LNCaP clone FGC (cell line): ENCODE results near the gene CPEB1.
"Not testable (repeated sequence)": the region's sequence is repeated elsewhere in the genome, so short reads cannot be mapped to it uniquely, and the experiment has no call there.

Source experiments
- DNase-seq: peaks from one replicate; pipeline ENCODE4 v3.0.0-alpha.2; 2011; ENCODE audit warnings: low read depth
- H3K4me3 ChIP-seq: 2 replicates; pipeline ENCODE4 v1.5.1; 2011; ENCODE audit warnings: mild to moderate bottlenecking, low read depth, low read length, control low read depth
- CTCF ChIP-seq: IDR thresholded peaks from 2 replicates; pipeline ENCODE4 v1.5.1; 2012; ENCODE audit warnings: mild to moderate bottlenecking; ENCODE audit not compliant: control insufficient read depth, insufficient read depth; ENCODE audit errors: extremely low read depth

CPEB1 gene

GRCh38 chr15:82530606-82531379, 116.4 kb downstream of the CPEB1 start:
- peak; percentile 84 for TF ChIP-seq CTCF
- peak overlapping the region; percentile 20 for H3K4me3 ChIP-seq
- peak; percentile 58 for DNase-seq

DNA sequence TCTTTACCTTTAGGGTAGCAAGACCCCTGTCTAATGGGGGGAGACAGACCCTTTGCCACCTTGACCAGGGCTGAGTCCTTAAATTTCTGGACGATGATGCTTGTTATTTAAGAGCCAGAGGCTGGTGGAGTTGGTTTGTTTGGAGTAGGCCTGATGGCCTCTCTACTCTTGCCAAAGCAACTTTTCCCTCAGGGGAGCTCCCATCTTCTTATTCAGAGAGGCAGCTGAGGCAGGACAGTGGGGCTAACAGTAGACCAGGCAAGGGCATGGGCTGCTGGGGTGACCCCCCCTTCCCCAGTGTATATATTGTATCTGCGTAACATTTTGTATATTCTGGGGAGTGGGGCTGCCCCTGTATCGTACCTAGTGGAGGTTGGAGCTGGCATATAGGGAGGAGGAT, 117.2 kb downstream of the CPEB1 start:
- no peak overlapping the region for H3K4me3 ChIP-seq
- DNase-seq, result no peak
- no peak for TF ChIP-seq CTCF

DNA sequence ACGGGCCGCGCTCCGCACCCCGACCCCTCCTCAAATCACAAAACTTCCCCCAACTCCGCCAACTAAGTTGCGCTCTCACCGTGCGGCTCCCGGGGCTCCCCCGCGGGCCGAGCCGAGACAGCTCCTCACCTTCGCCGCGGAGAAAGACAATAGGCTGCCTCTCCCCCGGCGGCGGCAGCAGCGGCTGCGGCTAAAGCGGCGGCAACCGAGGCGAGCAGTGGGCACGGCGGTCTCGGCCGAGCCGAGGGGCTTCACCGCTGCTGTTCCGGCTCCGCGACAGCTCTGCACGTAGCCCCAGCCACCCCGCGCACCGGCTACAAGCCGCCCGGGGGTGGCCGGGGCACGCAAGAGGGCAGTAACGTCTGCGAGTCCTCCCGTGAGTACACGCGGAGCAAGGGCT, 133.6 kb downstream of the CPEB1 start:
- not testable (repeated sequence) for H3K4me3 ChIP-seq, DNase-seq

GRCh38 chr15:82507693-82508092, 139.5 kb downstream of the CPEB1 start:
- DNase-seq, H3K4me3 ChIP-seq: not testable (repeated sequence)

GRCh38 chr15:82507087-82507486, 140.1 kb downstream of the CPEB1 start:
- DNase-seq, H3K4me3 ChIP-seq: not testable (repeated sequence)

DNA sequence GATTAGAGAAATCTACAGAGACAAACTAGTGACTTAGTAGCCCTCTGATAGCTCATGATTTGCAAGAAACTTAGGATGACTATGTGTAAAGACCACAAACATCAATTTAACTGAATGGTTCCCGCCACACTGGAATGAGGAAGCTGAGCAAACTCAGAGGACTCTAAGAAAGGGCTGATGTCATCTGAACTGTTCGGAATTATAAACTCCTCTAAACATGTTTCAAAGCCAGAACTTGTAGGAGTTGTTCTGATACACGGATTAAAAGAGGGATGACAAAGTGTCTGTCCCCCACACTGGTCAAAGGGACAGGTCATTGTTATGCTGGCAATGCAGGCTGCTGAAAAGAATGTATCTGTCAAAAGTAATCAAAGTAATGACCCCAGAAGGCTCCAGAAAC, 141.3 kb downstream of the CPEB1 start:
- DNase-seq, H3K4me3 ChIP-seq: not testable (repeated sequence)

DNA sequence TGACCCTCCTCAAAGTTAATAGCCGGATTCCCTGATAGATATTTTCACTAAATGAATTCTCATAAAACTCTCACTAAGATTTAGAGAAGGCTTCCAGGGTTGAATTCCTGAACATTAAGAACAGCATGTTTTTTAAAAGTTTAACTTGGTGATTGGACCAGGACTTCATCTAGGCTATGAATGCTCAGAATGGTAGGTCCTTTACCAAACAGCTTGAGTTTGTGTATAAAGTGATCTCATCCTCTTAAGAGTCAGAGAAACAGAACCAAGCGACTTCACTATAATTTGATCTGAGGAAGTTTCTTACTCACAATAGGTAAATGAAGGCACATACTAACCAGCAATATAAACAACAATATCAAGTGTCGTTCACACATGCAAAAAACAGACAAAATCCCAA, 143.1 kb downstream of the CPEB1 start:
- not testable (repeated sequence) for DNase-seq, H3K4me3 ChIP-seq

DNA sequence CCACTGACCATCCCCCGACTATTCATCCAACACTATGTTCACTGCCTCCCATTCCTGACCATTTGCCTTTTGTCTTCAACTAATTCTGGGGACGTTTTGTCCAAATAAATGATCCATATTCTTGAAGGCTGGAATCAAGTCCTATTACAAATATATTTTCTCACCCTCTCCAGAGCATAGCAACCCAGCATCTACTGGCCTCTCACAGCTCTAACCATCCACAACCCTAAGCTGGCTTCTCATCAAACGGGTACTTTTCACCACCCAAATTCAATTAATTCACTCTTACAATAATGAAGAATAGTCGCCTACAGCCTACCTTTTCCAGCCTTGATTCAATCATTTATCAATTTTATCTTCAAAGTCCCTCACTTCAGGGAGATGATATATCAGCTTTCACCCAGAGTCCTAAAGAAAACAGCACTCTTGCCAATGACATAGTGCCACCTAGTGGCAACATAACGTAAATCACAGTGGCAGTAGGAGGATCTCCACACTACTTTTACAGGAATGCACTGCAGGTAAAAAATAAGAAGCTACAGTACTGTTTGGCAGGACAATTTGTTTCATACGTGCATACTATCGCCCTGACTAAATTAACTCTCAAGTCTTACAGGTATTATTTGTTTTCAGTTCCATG, 144.3 kb downstream of the CPEB1 start:
- H3K4me3 ChIP-seq, DNase-seq: not testable (repeated sequence)
- 0 out of 2 replicates have a peak, but pooled peaks have one; percentile 21 for TF ChIP-seq CTCF

DNA sequence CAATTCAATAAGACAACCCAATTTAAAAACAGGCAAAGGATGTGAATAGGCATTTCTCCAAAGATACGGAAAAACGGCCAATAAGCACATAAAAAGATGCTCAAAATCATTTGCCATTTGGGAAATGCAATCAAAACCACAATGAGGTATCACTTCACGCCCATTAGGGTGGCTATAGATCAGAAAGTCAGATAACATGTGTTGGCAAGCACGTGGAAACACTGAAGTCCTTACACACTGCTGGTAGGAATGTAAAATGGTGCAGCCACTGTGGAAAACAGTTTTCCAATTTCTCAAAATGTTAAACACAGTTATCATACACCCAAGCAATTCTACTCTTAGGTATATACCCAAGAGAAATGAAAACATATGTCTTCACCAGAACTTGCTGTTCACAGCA, 146.4 kb downstream of the CPEB1 start:
- not testable (repeated sequence) for H3K4me3 ChIP-seq, DNase-seq

DNA sequence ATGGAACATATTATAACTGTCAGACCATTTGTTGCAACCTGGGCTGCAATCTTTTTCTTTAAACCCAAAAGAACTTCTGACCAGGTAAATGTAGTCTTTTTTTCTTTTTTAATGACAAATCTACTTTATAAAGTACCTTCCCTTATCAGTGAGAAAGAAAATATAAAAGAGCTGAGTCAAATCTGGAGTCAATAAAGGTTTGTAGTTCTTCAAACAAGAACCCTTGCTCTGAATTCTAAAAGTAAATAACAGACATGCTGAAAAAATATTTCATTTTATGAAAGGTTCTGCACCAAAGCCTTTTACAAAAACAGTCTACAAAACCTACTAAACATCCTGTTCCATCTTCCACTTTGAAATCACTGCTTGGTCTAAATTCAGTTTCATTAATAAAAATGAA, 149.2 kb downstream of the CPEB1 start:
- not testable (repeated sequence) for H3K4me3 ChIP-seq, DNase-seq
